Measurements from ENCODE around the gene ARRB2.
"Not testable (repeated sequence)": the region's sequence is repeated elsewhere in the genome, so short reads cannot be mapped to it uniquely, and the experiment has no call there.

Gene ARRB2

GRCh38 chr17:4710693-4711634 is 532 bp downstream of the ARRB2 start:
- H3K27ac ChIP-seq (ENCODE audit: low read depth, low read length): peak overlapping the region; percentile 61
- no peaks in the 10 kb centered on the region for H4K20me1 ChIP-seq (ENCODE audit: low read depth, low read length)
- peak overlapping the region; percentile 77 for H3K4me3 ChIP-seq (ENCODE audit: insufficient read depth, low read length, poor library complexity, severe bottlenecking)
- H3K9ac ChIP-seq (ENCODE audit: low read length): peak overlapping the region; percentile 84
- H3K4me2 ChIP-seq (ENCODE audit: low read depth, low read length, poor library complexity, severe bottlenecking): peak overlapping the region; percentile 69
- 0 out of 2 replicates have a peak, but pooled peaks cover 4% of the 10 kb centered on the region for H3F3A ChIP-seq (ENCODE audit: insufficient read depth)
- H3K36me3 ChIP-seq (ENCODE audit: low read length): no peaks in the 10 kb centered on the region
- no peaks in the 10 kb centered on the region for H3K9me3 ChIP-seq (ENCODE audit: insufficient read depth, low read length)
- peak overlapping the region; percentile 54 for H2AFZ ChIP-seq (ENCODE audit: low read depth, low read length, severe bottlenecking)
- no peak for TF ChIP-seq CTCF (IDR thresholded peaks at IDR 0.05; ENCODE audit: insufficient read depth, low read length, poor library complexity, severe bottlenecking)
- TF ChIP-seq EZH2phosphoT487 (conservative IDR thresholded peaks at IDR 0.05; ENCODE audit: low read length): no peak
- peaks cover 16% of the 10 kb centered on the region for H3K79me2 ChIP-seq (ENCODE audit: insufficient read depth, low read length)
- H3K9me2 ChIP-seq (replicated peaks; ENCODE audit: insufficient read depth, low read length): no peaks in the 10 kb centered on the region
- H3K27me3 ChIP-seq (ENCODE audit: low read length): no peaks in the 10 kb centered on the region

GRCh38 chr17:4711661-4712181 is 1.3 kb downstream of the ARRB2 start:
- Histone ChIP-seq H3K27ac (ENCODE audit: low read depth, low read length) (peak overlapping the region; percentile 61), H2AFZ (ENCODE audit: low read depth, low read length, severe bottlenecking) (peak overlapping the region; percentile 54), H3K9ac (ENCODE audit: low read length) (peak overlapping the region; percentile 84), H3F3A (ENCODE audit: insufficient read depth) (no peaks in the 10 kb centered on the region), H3K4me2 (ENCODE audit: low read depth, low read length, poor library complexity, severe bottlenecking) (peak overlapping the region; percentile 69), H3K79me2 (ENCODE audit: insufficient read depth, low read length) (peaks cover 16% of the 10 kb centered on the region), H3K9me2 (replicated peaks; ENCODE audit: insufficient read depth, low read length) (no peaks in the 10 kb centered on the region), H4K20me1 (ENCODE audit: low read depth, low read length) (no peaks in the 10 kb centered on the region), H3K4me3 (ENCODE audit: insufficient read depth, low read length, poor library complexity, severe bottlenecking) (peak overlapping the region; percentile 77), H3K9me3 (ENCODE audit: insufficient read depth, low read length) (no peaks in the 10 kb centered on the region), H3K27me3 (ENCODE audit: low read length) (no peaks in the 10 kb centered on the region), H3K36me3 (ENCODE audit: low read length) (no peaks in the 10 kb centered on the region)
- no peak for TF ChIP-seq CTCF (IDR thresholded peaks at IDR 0.05; ENCODE audit: insufficient read depth, low read length, poor library complexity, severe bottlenecking)
- TF ChIP-seq EZH2phosphoT487 (conservative IDR thresholded peaks at IDR 0.05; ENCODE audit: low read length): no peak

GRCh38 chr17:4712526-4712925 is 2.1 kb downstream of the ARRB2 start:
- H3K27ac ChIP-seq (ENCODE audit: low read depth, low read length): no peak overlapping the region

GRCh38 chr17:4714340-4715062 is 4.1 kb downstream of the ARRB2 start:
- H3K36me3 ChIP-seq (ENCODE audit: low read length); H3K4me2 ChIP-seq (ENCODE audit: low read depth, low read length, poor library complexity, severe bottlenecking); H3K27me3 ChIP-seq (ENCODE audit: low read length); H3K9ac ChIP-seq (ENCODE audit: low read length); H3K9me2 ChIP-seq (replicated peaks; ENCODE audit: insufficient read depth, low read length); H2AFZ ChIP-seq (ENCODE audit: low read depth, low read length, severe bottlenecking); H3K4me3 ChIP-seq (ENCODE audit: insufficient read depth, low read length, poor library complexity, severe bottlenecking); H3F3A ChIP-seq (ENCODE audit: insufficient read depth); H3K27ac ChIP-seq (ENCODE audit: low read depth, low read length); H3K9me3 ChIP-seq (ENCODE audit: insufficient read depth, low read length); H4K20me1 ChIP-seq (ENCODE audit: low read depth, low read length): not testable (repeated sequence)
- H3K79me2 ChIP-seq (ENCODE audit: insufficient read depth, low read length): peaks cover 16% of the 10 kb centered on the region

More at GRCh38 chr17:4712526-4712925, 2.1 kb downstream of the ARRB2 start:
- Histone ChIP-seq H3K27me3 (ENCODE audit: low read length) (no peaks in the 10 kb centered on the region), H3K79me2 (ENCODE audit: insufficient read depth, low read length) (peaks cover 16% of the 10 kb centered on the region), H4K20me1 (ENCODE audit: low read depth, low read length) (no peaks in the 10 kb centered on the region), H3K36me3 (ENCODE audit: low read length) (no peaks in the 10 kb centered on the region), H3K9me2 (replicated peaks; ENCODE audit: insufficient read depth, low read length) (no peaks in the 10 kb centered on the region), H3K9me3 (ENCODE audit: insufficient read depth, low read length) (no peaks in the 10 kb centered on the region), H3F3A (ENCODE audit: insufficient read depth) (no peaks in the 10 kb centered on the region), H2AFZ (ENCODE audit: low read depth, low read length, severe bottlenecking) (no peak overlapping the region), H3K9ac (ENCODE audit: low read length) (no peak overlapping the region), H3K4me2 (ENCODE audit: low read depth, low read length, poor library complexity, severe bottlenecking) (no peak overlapping the region), H3K4me3 (ENCODE audit: insufficient read depth, low read length, poor library complexity, severe bottlenecking) (no peak overlapping the region)
- TF ChIP-seq EZH2phosphoT487 (conservative IDR thresholded peaks at IDR 0.05; ENCODE audit: low read length) (no peak), CTCF (IDR thresholded peaks at IDR 0.05; ENCODE audit: insufficient read depth, low read length, poor library complexity, severe bottlenecking) (no peak)
